Kidney capillary endothelial cell (primary cell): ENCODE data around the gene TMEM178B.
"Not testable (repeated sequence)": the region's sequence is repeated elsewhere in the genome, so short reads cannot be mapped to it uniquely, and the experiment has no call there.

Experiments used
- DNase-seq: peaks from one replicate; pipeline ENCODE4 v3.0.0-alpha.2; 2018; ENCODE audit warnings: low spot score

The TMEM178B gene

GRCh38 chr7:141184532-141185190, 110.8 kb downstream of the TMEM178B start:
- no peak for DNase-seq

- DNase-seq: no peak
Observed at GRCh38 chr7:141185369-141185967, 111.6 kb downstream of the TMEM178B start.

- DNase-seq: no peak
Observed at GRCh38 chr7:141189231-141189630, 115.4 kb downstream of the TMEM178B start.

- DNase-seq: no peak
Observed at GRCh38 chr7:141190495-141190894, 116.6 kb downstream of the TMEM178B start.

- DNase-seq: no peak
Observed at GRCh38 chr7:141191277-141191676, 117.4 kb downstream of the TMEM178B start.

GRCh38 chr7:141193066-141193465, 119.2 kb downstream of the TMEM178B start:
- no peak for DNase-seq

GRCh38 chr7:141195722-141196121, 121.9 kb downstream of the TMEM178B start:
- DNase-seq: not testable (repeated sequence)

GRCh38 chr7:141198194-141198958, 124.5 kb downstream of the TMEM178B start:
- no peak for DNase-seq

- no peak for DNase-seq
Observed at GRCh38 chr7:141200191-141201108, 126.6 kb downstream of the TMEM178B start.

GRCh38 chr7:141201145-141201885, 127.5 kb downstream of the TMEM178B start:
- no peak for DNase-seq

GRCh38 chr7:141202535-141202934, 128.7 kb downstream of the TMEM178B start:
- DNase-seq: no peak

GRCh38 chr7:141203177-141203576, 129.3 kb downstream of the TMEM178B start:
- DNase-seq: no peak

GRCh38 chr7:141203586-141203985, 129.7 kb downstream of the TMEM178B start:
- no peak for DNase-seq

GRCh38 chr7:141207661-141208060, 133.8 kb downstream of the TMEM178B start:
- DNase-seq: no peak

- no peak for DNase-seq
Observed at GRCh38 chr7:141208539-141208938, 134.7 kb downstream of the TMEM178B start.

- no peak for DNase-seq
Observed at GRCh38 chr7:141209454-141209853, 135.6 kb downstream of the TMEM178B start.

GRCh38 chr7:141210862-141211261, 137.0 kb downstream of the TMEM178B start:
- DNase-seq: no peak

- no peak for DNase-seq
Observed at GRCh38 chr7:141213226-141213625, 139.4 kb downstream of the TMEM178B start.

GRCh38 chr7:141217938-141218337, 144.1 kb downstream of the TMEM178B start:
- no peak for DNase-seq

- DNase-seq: no peak
Observed at GRCh38 chr7:141218941-141219340, 145.1 kb downstream of the TMEM178B start.

- no peak for DNase-seq
Observed at GRCh38 chr7:141220263-141220880, 146.5 kb downstream of the TMEM178B start.
